GM13976 (cell line): Measurements from ENCODE around the gene KLRG1.

Experiments used
- DNase-seq: peaks from one replicate; pipeline ENCODE4 v3.0.0; 2012; ENCODE audit warnings: low spot score
- CTCF ChIP-seq: IDR thresholded peaks from 2 replicates; pipeline ENCODE4 v1.5.1; 2012; ENCODE audit warnings: borderline replicate concordance, mild to moderate bottlenecking; ENCODE audit not compliant: insufficient read depth; ENCODE audit errors: extremely low read depth, missing control alignments, control extremely low read depth
- in situ Hi-C: fragments of 300-500 bp; cut with MboI; formaldehyde crosslinking; loops from one replicate; pipeline ENCODE4 v1.12.0; 2022; ENCODE audit warnings: low sequenced_read_pairs, mixed read lengths, inconsistent platforms; ENCODE audit not compliant: unreplicated experiment

The KLRG1 gene

GRCh38 chr12:8956772-8957171 lies 32.6 kb upstream of the KLRG1 start:
- no peak for TF ChIP-seq CTCF
- DNase-seq, result no peak
- in situ Hi-C loops, result no loop called here

DNA sequence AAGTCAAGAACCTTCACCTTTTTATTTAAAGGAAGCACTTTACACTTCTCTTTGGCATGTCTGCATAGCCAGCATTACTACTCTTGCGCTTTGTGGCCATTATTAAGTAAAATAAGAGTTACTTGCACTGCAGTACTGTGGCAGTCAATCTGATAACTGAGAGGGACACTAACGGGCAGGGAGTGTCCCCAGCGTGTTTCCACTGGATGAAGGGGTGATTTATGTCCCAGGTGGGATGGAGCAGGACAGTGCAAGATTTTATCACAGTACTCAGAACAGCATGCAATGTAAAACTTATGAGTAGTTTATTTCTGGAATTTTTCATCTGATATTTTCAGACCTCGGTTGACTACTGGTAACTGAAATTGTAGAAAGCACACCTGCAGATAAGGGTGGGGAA lies 31.8 kb upstream of the KLRG1 start:
- no peak for DNase-seq
- no peak for TF ChIP-seq CTCF
- in situ Hi-C loops, result no loop called here

GRCh38 chr12:8958066-8958465 lies 31.3 kb upstream of the KLRG1 start:
- DNase-seq, result no peak
- in situ Hi-C loops, result no loop called here
- no peak for TF ChIP-seq CTCF

DNA sequence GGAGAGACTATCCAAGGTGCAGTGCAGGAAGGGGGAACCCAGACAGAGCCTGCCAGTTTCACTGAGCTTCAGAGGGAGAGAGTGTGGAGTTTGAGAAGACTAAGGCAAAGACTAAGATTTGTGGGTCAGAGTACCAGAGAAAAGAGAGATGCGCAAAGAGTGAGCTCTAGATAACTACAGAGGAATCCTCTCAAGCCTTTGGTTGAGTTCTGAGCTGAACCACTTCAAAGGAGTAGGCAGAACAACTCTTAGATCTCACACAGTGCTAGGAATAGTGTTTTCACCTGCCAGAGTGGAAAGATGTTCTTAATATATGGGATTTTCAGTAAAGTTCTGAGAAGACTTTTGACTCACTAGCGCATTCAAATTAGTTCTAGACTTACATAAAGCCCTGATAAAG lies 29.2 kb upstream of the KLRG1 start:
- no peak for DNase-seq
- in situ Hi-C loops, result no loop called here
- TF ChIP-seq CTCF, result no peak

DNA sequence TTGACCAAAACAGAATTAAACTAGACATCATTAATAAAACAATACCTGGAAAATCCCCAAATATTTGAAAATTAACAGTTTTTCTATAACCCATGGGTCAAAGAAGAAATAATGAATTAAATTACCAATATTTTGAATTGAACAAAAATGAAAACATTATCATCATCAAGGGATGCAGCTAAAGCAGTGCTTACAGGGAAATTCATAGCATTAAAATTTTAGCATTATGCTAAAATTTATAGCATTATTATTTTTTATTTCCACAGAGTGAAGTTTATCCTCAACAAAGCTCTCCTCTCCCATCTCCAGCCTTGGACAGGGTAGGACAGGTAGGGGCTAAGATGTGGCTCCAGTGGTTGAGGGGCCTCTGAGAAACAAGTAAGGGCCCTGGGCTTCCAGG lies 20.6 kb upstream of the KLRG1 start:
- no peak for DNase-seq
- TF ChIP-seq CTCF, result no peak
- in situ Hi-C loops, result no loop called here

DNA sequence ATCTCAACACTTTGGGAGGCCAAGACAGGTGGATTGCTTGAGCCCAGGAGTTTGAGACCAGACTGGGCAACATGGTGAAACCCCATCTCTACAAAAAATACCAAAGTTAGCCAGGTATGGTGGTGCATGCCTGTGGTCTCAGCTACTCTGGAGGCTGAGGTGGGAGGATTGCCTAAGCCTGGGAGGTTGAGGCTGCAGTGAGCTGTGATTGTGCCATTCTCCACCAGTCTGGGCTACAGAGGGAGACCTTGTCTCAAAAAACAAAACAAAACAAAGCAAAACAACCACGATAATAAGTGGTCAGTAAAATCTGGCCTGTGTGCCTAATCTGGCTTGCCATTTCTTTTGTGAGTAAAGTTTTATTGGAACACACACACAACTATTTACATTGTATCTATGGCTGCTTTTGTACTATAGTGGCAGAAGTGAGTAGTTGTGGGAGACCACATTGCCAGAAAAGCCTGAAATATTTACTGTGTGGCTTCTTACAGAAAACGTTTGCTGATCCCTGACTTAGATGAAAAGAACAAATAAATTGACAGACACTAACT lies 19.4 kb upstream of the KLRG1 start:
- no peak for TF ChIP-seq CTCF
- in situ Hi-C loops, result no loop called here
- no peak for DNase-seq

DNA sequence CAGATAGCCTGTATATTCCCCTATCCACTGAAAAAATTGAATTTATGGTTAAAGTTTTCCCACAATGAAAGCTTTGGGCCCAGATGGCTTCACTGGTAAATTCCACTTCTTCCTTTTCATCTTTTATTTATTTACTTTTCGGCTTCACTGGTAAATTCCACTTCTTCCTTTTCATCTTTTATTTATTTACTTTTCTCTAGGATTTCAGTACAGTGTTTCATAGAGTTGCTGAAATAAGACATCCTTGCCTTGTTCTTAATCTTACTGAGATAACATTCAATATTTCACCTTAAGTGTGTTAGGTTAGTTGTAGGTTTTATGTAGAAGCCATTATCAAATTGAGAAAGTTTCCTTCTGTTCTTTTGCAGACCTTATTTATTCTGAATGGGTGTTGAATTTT lies 18.9 kb upstream of the KLRG1 start:
- no peak for TF ChIP-seq CTCF
- no peak for DNase-seq
- in situ Hi-C loops, result no loop called here
